NT2/D1 (cell line): ENCODE data around the gene RABEP2.

ENCODE experiments used
- SUZ12 ChIP-seq: IDR thresholded peaks from 2 replicates; pipeline ENCODE4 v1.6.1; 2011; ENCODE audit not compliant: insufficient read length, insufficient read depth; ENCODE audit errors: extremely low read depth
- ZNF274 ChIP-seq: IDR thresholded peaks from 2 replicates; pipeline ENCODE4 v1.6.1; 2011; ENCODE audit warnings: mild to moderate bottlenecking, low read depth, low read length

DNA sequence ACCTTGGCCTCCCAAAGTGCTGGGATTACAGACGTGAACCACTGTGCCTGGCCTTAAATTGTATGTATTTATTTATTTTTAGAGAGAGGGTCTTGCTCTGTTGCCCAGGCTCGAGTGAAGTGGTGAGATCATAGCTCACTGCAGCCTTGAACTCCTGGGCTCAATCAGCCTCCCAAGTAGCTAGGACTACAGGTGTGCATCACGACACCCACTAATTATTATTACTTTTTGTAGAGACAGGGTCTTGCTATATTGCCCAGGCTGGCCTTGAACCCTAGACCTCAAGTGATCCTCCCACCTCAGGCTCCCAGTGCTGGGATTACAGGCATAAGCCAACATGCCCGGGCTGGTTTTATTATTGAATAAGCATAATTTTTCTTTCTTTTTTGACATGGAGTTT is 21.6 kb upstream of the RABEP2 start:
- no peak for TF ChIP-seq SUZ12
- TF ChIP-seq ZNF274, result no peak
